Fibroblast of mammary gland (primary cell): ENCODE data around the gene ANKRD11.

Source experiments
- DNase-seq: peaks from one replicate; pipeline ENCODE4 v3.0.0-alpha.2; 2010; ENCODE audit warnings: low read depth
- H3K4me3 ChIP-seq: 2 replicates; pipeline ENCODE4 v1.5.1; 2011; ENCODE audit warnings: low read depth, mild to moderate bottlenecking, low read length, moderate library complexity; ENCODE audit not compliant: control insufficient read depth
- CTCF ChIP-seq: conservative IDR thresholded peaks from 2 replicates; pipeline ENCODE4 v1.5.1; 2011; ENCODE audit warnings: low read depth, low read length, inconsistent platforms; ENCODE audit not compliant: control insufficient read depth, insufficient read depth

Gene ANKRD11

GRCh38 chr16:89277049-89277448, 213.3 kb downstream of the ANKRD11 start:
- TF ChIP-seq CTCF = no peak
- H3K4me3 ChIP-seq = no peak overlapping the region
- no peak for DNase-seq

GRCh38 chr16:89275837-89276720, 214.3 kb downstream of the ANKRD11 start:
- no peak overlapping the region for H3K4me3 ChIP-seq

GRCh38 chr16:89275284-89275584, 215.1 kb downstream of the ANKRD11 start:
- TF ChIP-seq CTCF = no peak
- no peak for DNase-seq
- H3K4me3 ChIP-seq = no peak overlapping the region

More at GRCh38 chr16:89275837-89276720, 214.3 kb downstream of the ANKRD11 start:
- no peak for DNase-seq
- TF ChIP-seq CTCF = no peak

- no peak for TF ChIP-seq CTCF
- DNase-seq = no peak
Measured at GRCh38 chr16:89274561-89275283, 215.6 kb downstream of the ANKRD11 start.

GRCh38 chr16:89273741-89274472, 216.5 kb downstream of the ANKRD11 start:
- no peak overlapping the region for H3K4me3 ChIP-seq
- DNase-seq = no peak
- TF ChIP-seq CTCF = no peak

More at GRCh38 chr16:89274561-89275283, 215.6 kb downstream of the ANKRD11 start:
- H3K4me3 ChIP-seq = no peak overlapping the region

GRCh38 chr16:89272631-89273030, 217.7 kb downstream of the ANKRD11 start:
- H3K4me3 ChIP-seq = no peak overlapping the region
- no peak for DNase-seq
- TF ChIP-seq CTCF = no peak
